MM.1S (cell line): ENCODE measurements around the gene DIO3.

Source experiments
- EZH2 ChIP-seq: fragments of 300-600 bp; sonication (generic); optimal IDR thresholded peaks from 2 replicates; pipeline ENCODE3; 2017; ENCODE audit warnings: low read depth, mild to moderate bottlenecking, antibody characterized with exemption, low read length, mixed read lengths
- TF ChIP-seq, protein P1 (sequence below): fragments of 300-600 bp; sonication (generic); IDR thresholded peaks from 2 replicates; pipeline ENCODE4 v1.5.1; 2016; ENCODE audit warnings: antibody characterized with exemption, low read length, mixed read lengths

DNA sequence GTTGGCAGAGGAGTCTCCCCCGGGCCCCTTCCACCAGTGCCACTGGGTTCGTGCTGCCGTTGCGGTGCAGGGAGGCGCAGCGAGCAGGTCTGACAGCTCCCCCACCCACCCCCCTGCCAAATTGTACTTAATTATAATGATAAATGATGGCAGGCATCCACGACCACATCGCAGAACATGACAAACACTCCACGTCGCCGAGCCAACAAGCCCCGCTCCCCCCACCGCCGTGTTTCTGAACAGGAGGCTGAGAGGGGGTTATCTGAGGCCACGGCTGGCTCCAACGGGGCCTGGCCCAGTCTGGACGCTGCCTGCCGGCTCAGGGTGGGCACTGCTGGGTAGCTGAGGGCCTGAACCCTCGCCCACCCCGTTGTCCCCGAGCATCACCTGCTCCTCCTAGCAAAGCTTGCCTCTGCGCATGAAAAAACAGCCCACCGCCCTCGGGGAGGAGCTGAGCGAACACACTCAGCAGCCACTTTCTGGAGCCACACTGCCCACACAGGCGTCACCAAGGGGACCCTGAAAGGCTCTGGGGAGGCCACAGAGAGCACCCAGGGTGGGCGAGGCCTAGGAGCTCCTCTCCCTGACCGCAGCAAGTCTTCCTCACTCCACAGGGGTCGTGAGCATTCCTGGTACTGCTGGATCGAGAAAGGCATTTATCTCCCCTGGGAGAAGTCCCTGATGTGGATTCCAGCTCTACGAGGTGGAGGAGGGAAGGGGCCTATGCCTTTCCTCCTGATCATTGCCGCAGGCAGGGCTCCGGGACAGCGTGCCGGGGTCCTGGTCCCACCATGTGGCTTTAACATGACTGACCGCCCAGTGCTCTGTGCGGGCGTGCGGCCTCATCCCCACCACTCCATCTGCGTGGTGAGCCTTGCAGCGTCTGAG, 35.4 kb upstream of the DIO3 start:
- TF ChIP-seq, protein P1, sequence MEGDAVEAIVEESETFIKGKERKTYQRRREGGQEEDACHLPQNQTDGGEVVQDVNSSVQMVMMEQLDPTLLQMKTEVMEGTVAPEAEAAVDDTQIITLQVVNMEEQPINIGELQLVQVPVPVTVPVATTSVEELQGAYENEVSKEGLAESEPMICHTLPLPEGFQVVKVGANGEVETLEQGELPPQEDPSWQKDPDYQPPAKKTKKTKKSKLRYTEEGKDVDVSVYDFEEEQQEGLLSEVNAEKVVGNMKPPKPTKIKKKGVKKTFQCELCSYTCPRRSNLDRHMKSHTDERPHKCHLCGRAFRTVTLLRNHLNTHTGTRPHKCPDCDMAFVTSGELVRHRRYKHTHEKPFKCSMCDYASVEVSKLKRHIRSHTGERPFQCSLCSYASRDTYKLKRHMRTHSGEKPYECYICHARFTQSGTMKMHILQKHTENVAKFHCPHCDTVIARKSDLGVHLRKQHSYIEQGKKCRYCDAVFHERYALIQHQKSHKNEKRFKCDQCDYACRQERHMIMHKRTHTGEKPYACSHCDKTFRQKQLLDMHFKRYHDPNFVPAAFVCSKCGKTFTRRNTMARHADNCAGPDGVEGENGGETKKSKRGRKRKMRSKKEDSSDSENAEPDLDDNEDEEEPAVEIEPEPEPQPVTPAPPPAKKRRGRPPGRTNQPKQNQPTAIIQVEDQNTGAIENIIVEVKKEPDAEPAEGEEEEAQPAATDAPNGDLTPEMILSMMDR, result no peak
- TF ChIP-seq EZH2, result no peak
